GM18907 (cell line): ENCODE results near the gene EPC2.
"Not testable (repeated sequence)": the region's sequence is repeated elsewhere in the genome, so short reads cannot be mapped to it uniquely, and the experiment has no call there.

Source experiments
- ATAC-seq: cut with Tn5 transposase; IDR thresholded peaks from one replicate; pipeline ENCODE4 v1.9.1; 2021; ENCODE audit warnings: mild to moderate bottlenecking, moderate library complexity; ENCODE audit not compliant: unreplicated experiment

EPC2 gene

DNA sequence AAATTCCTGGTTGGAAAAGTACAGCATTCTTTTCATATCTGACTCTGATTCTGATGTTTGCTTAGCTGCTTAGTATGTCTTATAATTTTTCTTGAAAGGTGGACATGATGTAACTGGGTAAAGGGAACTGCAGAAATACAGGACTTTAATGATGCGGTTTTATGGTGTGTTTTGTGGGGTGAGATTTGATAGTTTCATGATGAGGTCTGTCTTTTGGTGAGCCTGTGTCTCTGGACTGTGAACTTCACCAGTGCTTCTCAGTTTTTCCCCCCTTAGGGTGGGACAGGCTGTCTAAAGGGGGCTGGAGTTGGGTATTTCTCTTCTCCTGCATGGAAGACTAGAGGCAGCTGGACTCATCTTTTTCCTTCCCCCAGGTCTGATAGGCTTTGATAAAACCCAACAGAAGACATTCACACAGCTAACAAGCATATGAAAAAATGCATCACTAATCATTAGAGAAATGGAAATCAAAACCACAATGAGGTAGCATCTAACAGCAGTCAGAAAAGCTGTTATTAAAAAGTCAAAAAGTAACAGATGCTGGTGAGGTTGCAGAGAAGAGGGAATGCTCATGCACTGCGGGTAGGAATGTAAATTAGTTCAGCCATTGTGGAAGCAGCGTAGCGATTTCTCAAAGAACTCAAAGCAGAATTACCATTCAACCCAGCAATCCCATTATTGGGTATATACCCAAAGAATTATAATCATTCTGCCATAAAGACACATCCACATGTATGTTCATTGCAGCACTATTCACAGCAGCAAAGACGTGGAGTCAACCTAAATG is 77.6 kb downstream of the EPC2 start:
- no peak for ATAC-seq

GRCh38 chr2:148725564-148725963 is 81.0 kb downstream of the EPC2 start:
- ATAC-seq: no peak

GRCh38 chr2:148726228-148726627 is 81.7 kb downstream of the EPC2 start:
- ATAC-seq: no peak

DNA sequence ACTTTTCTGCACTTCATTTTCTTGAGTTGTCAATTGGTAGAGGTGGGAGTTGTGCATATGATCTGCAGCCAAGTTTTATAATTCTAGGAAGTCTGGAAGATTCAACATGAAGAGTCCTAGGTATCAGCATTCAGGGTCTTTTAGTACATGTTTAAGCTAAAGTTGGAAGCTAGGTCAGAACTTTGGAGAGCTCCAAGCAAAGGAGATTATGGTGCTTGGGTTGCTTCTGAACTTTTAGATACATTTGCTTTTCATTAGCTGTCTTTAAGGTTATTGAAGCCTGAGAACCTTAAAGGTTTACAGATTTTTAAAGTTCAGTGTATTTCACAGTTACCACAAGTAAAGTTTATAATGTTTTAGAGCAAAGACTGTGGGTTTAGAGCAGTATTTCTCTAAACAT is 85.5 kb downstream of the EPC2 start:
- no peak for ATAC-seq

DNA sequence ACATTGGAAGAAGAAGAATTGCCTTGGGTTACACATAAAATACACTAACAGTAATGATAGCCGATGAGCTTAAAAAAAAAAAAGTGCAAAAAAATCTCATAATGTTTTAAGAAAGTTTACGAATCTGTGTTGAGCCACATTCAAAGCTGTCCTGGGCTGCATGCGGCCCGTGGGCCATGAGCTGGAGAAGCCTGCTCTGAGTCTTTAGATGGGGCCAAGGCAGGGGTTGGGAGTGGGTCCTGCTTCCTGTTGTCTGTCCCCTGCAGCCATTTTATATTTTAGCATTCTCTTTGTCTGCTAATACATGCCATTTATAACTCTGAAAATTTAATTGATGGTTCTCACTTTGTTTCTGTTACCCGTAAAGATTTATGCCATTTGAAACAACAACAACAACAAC is 93.2 kb downstream of the EPC2 start:
- ATAC-seq: no peak

- no peak for ATAC-seq
These were observed 95.0 kb downstream of the EPC2 start for GRCh38 chr2:148739454-148740105.

- no peak for ATAC-seq
These were observed 97.8 kb downstream of the EPC2 start for GRCh38 chr2:148742373-148742772.

DNA sequence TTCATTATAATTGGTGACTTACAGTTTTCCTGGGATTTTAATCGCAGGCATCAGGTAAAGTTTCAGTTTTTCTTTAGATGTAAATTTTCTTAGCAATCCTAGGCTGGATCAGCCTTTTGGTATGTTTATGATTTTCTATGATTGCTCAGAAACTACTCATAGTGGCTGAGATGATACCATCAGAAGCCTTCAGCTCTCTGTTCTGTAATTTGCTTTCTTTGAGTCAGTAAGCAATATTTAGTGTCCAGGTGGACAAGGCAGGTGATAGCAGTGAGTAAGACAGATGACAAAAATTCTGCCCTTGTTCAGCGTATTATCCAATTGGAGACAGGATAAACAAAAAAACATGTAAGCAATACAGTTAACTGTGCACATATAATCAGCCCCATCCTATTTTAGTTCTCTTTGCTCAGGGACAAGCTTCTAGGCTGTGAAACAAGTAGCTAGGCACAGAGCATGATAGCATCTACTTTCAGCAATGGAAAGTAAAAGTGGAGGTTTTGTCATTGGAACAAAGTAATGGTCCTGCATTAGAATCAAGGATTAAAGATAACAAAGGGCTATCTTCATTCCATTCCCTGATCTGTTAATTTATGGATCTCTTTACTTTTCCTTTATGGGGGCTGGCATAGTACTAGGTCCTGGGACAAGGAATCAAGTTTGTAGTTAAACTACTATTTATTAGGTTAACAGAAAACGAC is 100.8 kb downstream of the EPC2 start:
- no peak for ATAC-seq

- ATAC-seq: no peak
These were observed 102.4 kb downstream of the EPC2 start for GRCh38 chr2:148746973-148747372.

GRCh38 chr2:148751907-148752306 is 107.4 kb downstream of the EPC2 start:
- ATAC-seq: no peak

GRCh38 chr2:148752977-148753376 is 108.4 kb downstream of the EPC2 start:
- no peak for ATAC-seq

DNA sequence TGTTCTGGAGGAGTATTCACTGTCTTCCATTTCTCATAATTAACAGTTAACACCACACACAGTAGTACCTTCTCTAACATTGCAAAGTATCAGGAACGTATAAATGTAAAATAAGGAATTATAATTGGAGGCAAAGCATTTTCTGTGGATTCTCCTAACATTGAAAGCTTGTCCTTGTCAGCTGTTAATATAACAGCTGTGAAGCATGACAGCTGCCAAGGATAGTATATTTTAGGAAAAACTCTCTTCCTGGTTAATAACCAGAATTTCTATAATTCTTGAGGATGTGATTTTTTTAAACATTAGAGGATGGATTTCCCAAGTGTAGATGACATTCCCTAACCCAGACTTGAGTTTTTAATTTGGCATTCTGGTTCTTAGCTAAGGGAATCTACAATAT is 110.3 kb downstream of the EPC2 start:
- ATAC-seq: no peak

DNA sequence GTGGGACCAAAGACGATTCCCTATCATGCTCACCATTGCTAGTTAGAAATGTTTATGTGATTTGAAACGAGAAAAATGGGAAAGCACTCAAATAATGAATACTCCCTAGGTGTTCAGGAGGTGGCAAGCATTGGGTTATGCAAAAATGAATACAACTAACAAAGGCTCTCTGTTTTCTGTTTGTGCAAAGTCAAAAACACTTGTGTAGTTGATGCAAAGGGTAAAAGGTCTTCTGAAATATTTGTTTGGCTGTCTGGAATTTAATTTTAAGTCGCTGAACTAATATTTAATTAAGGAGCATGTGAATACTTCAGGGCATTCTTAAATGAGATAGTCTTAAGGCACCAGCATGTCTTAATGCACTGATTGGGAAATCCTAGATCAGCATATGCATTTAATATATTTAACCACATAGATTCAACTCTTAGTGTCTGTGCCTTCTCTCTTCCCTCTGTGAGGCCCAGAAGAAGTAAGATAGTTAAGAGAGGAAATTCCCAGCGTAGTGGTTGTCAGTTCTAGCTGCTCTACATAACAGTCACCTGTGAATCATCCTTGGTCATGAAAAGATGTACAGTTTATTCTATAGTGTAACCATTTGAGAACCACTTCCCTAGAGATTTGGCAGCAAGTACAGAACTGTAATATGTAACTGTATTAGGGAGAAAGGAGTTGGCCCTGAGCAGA is 111.9 kb downstream of the EPC2 start:
- no peak for ATAC-seq

DNA sequence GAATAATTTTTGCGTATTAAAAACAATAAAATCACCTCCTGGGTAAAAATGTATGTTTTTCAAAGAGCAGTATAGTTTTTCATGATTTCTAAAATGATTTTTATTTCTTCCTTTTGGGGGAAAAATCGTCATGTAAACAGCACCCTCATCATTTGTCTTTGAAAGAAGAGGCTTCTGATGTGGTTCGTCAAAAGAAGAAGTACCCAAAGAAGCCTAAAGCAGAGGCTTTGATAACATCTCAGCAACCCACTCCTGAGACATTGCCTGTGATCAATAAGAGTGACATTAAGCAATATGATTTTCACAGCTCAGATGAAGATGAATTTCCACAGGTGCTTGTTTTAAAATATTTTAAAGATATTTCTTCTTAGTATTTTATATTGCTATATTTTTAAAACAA is 120.3 kb downstream of the EPC2 start:
- ATAC-seq: no peak

- ATAC-seq: no peak
These were observed 125.5 kb downstream of the EPC2 start for GRCh38 chr2:148770047-148770446.

- no peak for ATAC-seq
These were observed 137.0 kb downstream of the EPC2 start for GRCh38 chr2:148781544-148781943.

DNA sequence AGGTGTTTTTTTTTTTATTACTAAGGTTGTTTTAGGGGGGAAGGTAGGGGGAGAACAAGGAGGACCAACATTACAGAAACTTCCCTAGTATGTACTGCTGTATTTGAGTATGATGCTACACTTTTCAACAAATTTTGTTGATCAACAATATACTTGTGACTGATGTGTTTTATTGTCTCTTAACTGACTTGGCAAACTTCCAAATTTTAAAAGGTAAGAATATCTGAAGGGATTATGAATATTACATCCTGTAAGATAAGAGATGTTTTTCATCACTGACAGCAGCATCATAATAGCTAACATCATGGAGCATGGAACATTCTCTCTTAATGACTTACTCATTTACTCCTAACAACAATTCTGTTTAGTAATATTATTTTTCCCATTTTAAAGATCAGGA is 144.5 kb downstream of the EPC2 start:
- ATAC-seq: no peak

DNA sequence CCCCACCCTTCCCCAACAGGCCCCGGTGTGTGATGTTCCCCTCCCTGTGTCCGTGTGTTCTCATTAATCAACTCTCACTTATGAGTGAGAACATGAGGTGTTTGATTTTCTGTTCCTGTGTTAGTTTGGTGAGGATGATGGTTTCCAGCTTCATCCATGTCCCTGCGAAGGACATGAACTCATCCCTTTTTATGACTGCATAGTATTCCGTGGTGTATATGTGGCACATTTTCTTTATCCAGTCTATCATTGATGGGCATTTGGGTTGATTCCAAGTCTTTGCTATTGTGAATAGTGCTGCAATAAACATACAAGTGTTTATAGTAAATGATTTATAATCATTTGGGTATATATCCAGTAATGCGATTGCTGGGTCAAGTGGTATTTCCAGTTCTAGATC is 145.6 kb downstream of the EPC2 start:
- not testable (repeated sequence) for ATAC-seq

GRCh38 chr2:148794558-148794957 is 150.0 kb downstream of the EPC2 start:
- ATAC-seq: no peak

- ATAC-seq: no peak
These were observed 152.4 kb downstream of the EPC2 start for GRCh38 chr2:148796735-148797512.
